WTC11 (cell line): Measurements from ENCODE around the gene OPRM1. TPM values are rescaled to one million over a fixed set of nuclear protein-coding genes. Genes with fewer than 3 reads are reported as not detected.

Experiments used
- ATAC-seq: fragments of 200-7000 bp; cut with Tn5 transposase; 2 replicates; pipeline ENCODE4 v1.10.0; 2021; ENCODE audit warnings: mild to moderate bottlenecking, moderate library complexity
- CTCF ChIA-PET: fragments of 300-600 bp; sonication (Branson Sonifier 250); formaldehyde crosslinking; loops from one replicate; lab custom pipeline; 2021; ENCODE audit warnings: antibody characterized with exemption; lab: Charles Lee
- POLR2A ChIA-PET: fragments of 350-600 bp; sonication (Branson Sonifier 250); formaldehyde crosslinking; loops from one replicate; lab custom pipeline; 2021; ENCODE audit warnings: antibody characterized with exemption; lab: Charles Lee
- DNase-seq: peaks from one replicate; pipeline ENCODE4 v3.0.0; 2021; ENCODE audit warnings: low spot score
- H3K27ac Mint-ChIP-seq: 2 replicates; pipeline ENCODE4 v1.8.0; 2021; ENCODE audit warnings: mixed read lengths
- H3K27me3 Mint-ChIP-seq: 2 replicates; pipeline ENCODE4 v1.8.0; 2021; ENCODE audit warnings: low read depth, mild to moderate bottlenecking, moderate library complexity, mixed read lengths
- H3K36me3 Mint-ChIP-seq: 2 replicates; pipeline ENCODE4 v1.8.0; 2021; ENCODE audit warnings: mixed read lengths
- H3K4me1 Mint-ChIP-seq: 2 replicates; pipeline ENCODE4 v1.8.0; 2022; ENCODE audit warnings: mixed read lengths
- H3K4me3 Mint-ChIP-seq: 2 replicates; pipeline ENCODE4 v1.8.0; 2021; ENCODE audit warnings: mild to moderate bottlenecking, moderate library complexity, mixed read lengths
- H3K9me3 Mint-ChIP-seq: 2 replicates; pipeline ENCODE4 v1.8.0; 2021; ENCODE audit warnings: mixed read lengths
- AFF4 ChIP-seq: sonication (generic); formaldehyde crosslinking; IDR thresholded peaks from 2 replicates; pipeline ENCODE4 v1.8.1; 2023; ENCODE audit warnings: mild to moderate bottlenecking, missing genetic modification reagents, borderline replicate concordance
- ATF1 ChIP-seq: sonication (generic); formaldehyde crosslinking; IDR thresholded peaks from 2 replicates; pipeline ENCODE4 v1.8.1; 2023; ENCODE audit warnings: mild to moderate bottlenecking, moderate library complexity, missing genetic modification reagents
- CDX4 ChIP-seq: fragments of 250-450 bp; sonication (Bioruptor Pico); IDR thresholded peaks from 2 replicates; pipeline ENCODE4 v1.9.0; 2021; ENCODE audit warnings: moderate library complexity, mild to moderate bottlenecking, inconsistent platforms, borderline replicate concordance
- CTCF ChIP-seq: fragments of 200-600 bp; IDR thresholded peaks from 2 replicates; pipeline ENCODE4 v1.8.0; 2022; ENCODE audit warnings: antibody characterized with exemption
- ELF4 ChIP-seq: sonication (generic); formaldehyde crosslinking; IDR thresholded peaks from 2 replicates; pipeline ENCODE4 v1.8.1; 2022; ENCODE audit warnings: low read depth, mild to moderate bottlenecking, moderate library complexity, missing genetic modification reagents
- ESRRA ChIP-seq: sonication (generic); formaldehyde crosslinking; IDR thresholded peaks from 2 replicates; pipeline ENCODE4 v1.8.1; 2022; ENCODE audit warnings: mild to moderate bottlenecking, missing genetic modification reagents, borderline replicate concordance
- ETV6 ChIP-seq: sonication (generic); formaldehyde crosslinking; IDR thresholded peaks from 2 replicates; pipeline ENCODE4 v1.8.1; 2022; ENCODE audit warnings: mild to moderate bottlenecking, missing genetic modification reagents
- GRHL2 ChIP-seq: fragments of 250-450 bp; sonication (Bioruptor Pico); IDR thresholded peaks from 2 replicates; pipeline ENCODE4 v1.8.0; 2022; ENCODE audit warnings: mild to moderate bottlenecking, moderate library complexity; ENCODE audit not compliant: insufficient replicate concordance, severe bottlenecking
- MXD4 ChIP-seq: fragments of 250-450 bp; sonication (Bioruptor Pico); IDR thresholded peaks from 2 replicates; pipeline ENCODE4 v1.8.0; 2021; ENCODE audit warnings: mild to moderate bottlenecking, moderate library complexity, borderline replicate concordance
- RORB ChIP-seq: fragments of 250-450 bp; sonication (Bioruptor Pico); IDR thresholded peaks from 2 replicates; pipeline ENCODE4 v1.9.0; 2021; ENCODE audit warnings: mild to moderate bottlenecking
- SMAD3 ChIP-seq: sonication (generic); formaldehyde crosslinking; IDR thresholded peaks from 2 replicates; pipeline ENCODE4 v1.8.0; 2022; ENCODE audit warnings: missing genetic modification reagents, mild to moderate bottlenecking, borderline replicate concordance
- TEAD1 ChIP-seq: sonication (generic); formaldehyde crosslinking; IDR thresholded peaks from 2 replicates; pipeline ENCODE4 v1.8.0; 2022; ENCODE audit warnings: mild to moderate bottlenecking, missing genetic modification reagents
- ZNF423 ChIP-seq: fragments of 250-450 bp; sonication (Bioruptor Pico); IDR thresholded peaks from 2 replicates; pipeline ENCODE4 v2.1.2; 2022; ENCODE audit warnings: mild to moderate bottlenecking, moderate library complexity
- ZNF671 ChIP-seq: fragments of 250-450 bp; sonication (Bioruptor Pico); IDR thresholded peaks from 2 replicates; pipeline ENCODE4 v1.8.0; 2021; ENCODE audit warnings: mild to moderate bottlenecking
- ZSCAN18 ChIP-seq: fragments of 250-450 bp; sonication (Bioruptor Pico); IDR thresholded peaks from 2 replicates; pipeline ENCODE4 v2.1.2; 2022; ENCODE audit warnings: mild to moderate bottlenecking, moderate library complexity
- total RNA-seq: library from RNA; stranded (reverse); gene quantifications from 3 replicates; pipeline ENCODE4 v1.2.3, GENCODE V29; 2021

OPRM1 gene
- total RNA-seq, 1 experiment from 2014 or later, result not detected

GRCh38 chr6:154125421-154125820, 86.4 kb downstream of the OPRM1 start:
- no peak for ATAC-seq
- no peak overlapping the region for H3K4me3 Mint-ChIP-seq
- H3K9me3 Mint-ChIP-seq, result peaks cover 50% of the 10 kb centered on the region
- H3K36me3 Mint-ChIP-seq, result peaks cover 17% of the 10 kb centered on the region
- H3K27ac Mint-ChIP-seq, result no peak overlapping the region
- peaks cover 38% of the 10 kb centered on the region for H3K4me1 Mint-ChIP-seq
- TF ChIP-seq MXD4 (CRISPR knock-in tag), result no peak
- no peak for TF ChIP-seq TEAD1 (CRISPR knock-in tag)
- TF ChIP-seq RORB (CRISPR knock-in tag), result no peak
- TF ChIP-seq GRHL2 (CRISPR knock-in tag), result no peak
- no peak for TF ChIP-seq CDX4 (CRISPR knock-in tag)
- TF ChIP-seq SMAD3 (CRISPR knock-in tag), result no peak
- TF ChIP-seq ETV6 (CRISPR knock-in tag), result no peak
- no peak for TF ChIP-seq ELF4 (CRISPR knock-in tag)
- no peak for TF ChIP-seq CTCF
- no peak for TF ChIP-seq ZNF671
- no peak for TF ChIP-seq ZSCAN18 (CRISPR knock-in tag)
- no peak for TF ChIP-seq ESRRA (CRISPR knock-in tag)
- TF ChIP-seq ATF1, result no peak
- TF ChIP-seq AFF4 (CRISPR knock-in tag), result no peak
- TF ChIP-seq, all 79 proteins: peak for 0
- H3K27me3 Mint-ChIP-seq, result peaks cover 2% of the 10 kb centered on the region; the same call in 1 of the 2 replicates
- no peak for DNase-seq
- CTCF ChIA-PET, result no interaction called here
- POLR2A ChIA-PET, result no interaction called here

- Mint-ChIP-seq H3K27ac (no peak overlapping the region), H3K9me3 (peaks cover 36% of the 10 kb centered on the region), H3K4me1 (peaks cover 42% of the 10 kb centered on the region), H3K27me3 (peaks cover 2% of the 10 kb centered on the region; the same call in 1 of the 2 replicates), H3K4me3 (no peak overlapping the region), H3K36me3 (peaks cover 11% of the 10 kb centered on the region)
- ATAC-seq, result peak; percentile 89
- POLR2A ChIA-PET, result no interaction called here
- DNase-seq, result no peak
- CTCF ChIA-PET, result no interaction called here
- TF ChIP-seq ZNF423 (peak; percentile 49; the same call in 1 of the 2 replicates), MXD4 (CRISPR knock-in tag) (no peak), ETV6 (CRISPR knock-in tag) (peak; percentile 54; the same call in 1 of the 2 replicates)
These were observed 88.6 kb downstream of the OPRM1 start for GRCh38 chr6:154127657-154128056.
